SH-SY5Y (cell line): ENCODE results near the gene STON2.

Source experiments
- GATA2 ChIP-seq: IDR thresholded peaks from 2 replicates; pipeline ENCODE4 v1.6.1; 2011; ENCODE audit warnings: mild to moderate bottlenecking, low read depth, low read length
- GATA3 ChIP-seq: IDR thresholded peaks from 2 replicates; pipeline ENCODE4 v1.6.1; 2011; ENCODE audit warnings: low read depth, mild to moderate bottlenecking, low read length, moderate library complexity

GRCh38 chr14:81423504-81423903 is 23.4 kb upstream of the STON2 start:
- TF ChIP-seq GATA3 (no peak), GATA2 (0 out of 2 replicates have a peak, but pooled peaks have one; percentile 21)
